K562 (cell line): ENCODE results near the gene FLT1. TPM values are rescaled to one million over a fixed set of nuclear protein-coding genes. Genes with fewer than 3 reads are reported as not detected.

ENCODE experiments used
- ATAC-seq: fragments of 200-7000 bp; cut with Tn5 transposase; 3 replicates; pipeline ENCODE4 v1.9.1; 2020; ENCODE audit warnings: moderate library complexity
- BruUV-seq: library from RNA; stranded (reverse); fragments of 400-500 nt; replicated peaks from 2 replicates; lab custom pipeline; 2021; lab: Mats Ljungman, UMichigan
- CTCF ChIA-PET: fragments of 300-600 bp; formaldehyde crosslinking; extraction: SDS; loops from one replicate; lab custom pipeline; 2021; ENCODE audit warnings: low intra/inter-chr PET ratio; lab: Yijun Ruan, JAX
- POLR2A ChIA-PET: fragments of 300-600, 350-650 bp; sonication (Branson Sonifier 250); formaldehyde crosslinking; extraction: SDS; loops from one replicate; lab custom pipeline; 2021; ENCODE audit warnings: antibody characterized with exemption, inconsistent platforms; lab: Yijun Ruan, JAX
- DNase-seq, 4 experiments: peaks; one replicate each; pipeline versions ENCODE4 v3.0.0 to v3.0.0-alpha.2; 2011 to 2018; ENCODE audit warnings: low spot score in 3 of 4, mixed read lengths in 3 of 4; ENCODE audit errors: extremely low read depth in 1 of 4
- FAIRE-seq: peaks from 2 replicates; lab custom pipeline; 2011; peaks lifted over from hg19 to GRCh38; lab: Jason Lieb, UNC
- H2AFZ ChIP-seq: 2 replicates; pipeline ENCODE4 v1.6.0; 2011; ENCODE audit warnings: low read depth, low read length, control low read depth, inconsistent platforms
- H3K27ac ChIP-seq: fragments of 200-600 bp; 3 replicates; pipeline ENCODE4 v1.8.0; 2011; ENCODE audit warnings: low read depth, mild to moderate bottlenecking, control low read depth, inconsistent platforms, low read length, moderate library complexity, mixed read lengths; ENCODE audit errors: extremely low read depth
- H3K27me3 ChIP-seq, 2 experiments: fragments of 300-600 bp in 1 of 2; 2 replicates in 1 of 2; 3 replicates in 1 of 2; pipeline versions ENCODE4 v1.6.0 to v1.8.0; 2011; ENCODE audit warnings: inconsistent platforms in 2 of 2, low read length in 2 of 2, mild to moderate bottlenecking in 1 of 2, mixed read lengths in 1 of 2, moderate library complexity in 1 of 2; ENCODE audit not compliant: control insufficient read depth in 2 of 2, insufficient read depth in 2 of 2
- H3K36me3 ChIP-seq: fragments of 300-600 bp; 3 replicates; pipeline ENCODE4 v1.8.0; 2011; ENCODE audit warnings: mild to moderate bottlenecking, low read length, inconsistent platforms; ENCODE audit not compliant: control insufficient read depth, insufficient read depth
- H3K4me1 ChIP-seq, 2 experiments: fragments of 200-600 bp in 1 of 2; replicated peaks in 1 of 2; 2 replicates in 1 of 2; 3 replicates in 1 of 2; pipeline versions ENCODE4 v1.5.1 to v1.8.0; 2011; ENCODE audit warnings: inconsistent platforms in 2 of 2, low read length in 2 of 2, mild to moderate bottlenecking in 1 of 2, mixed read lengths in 1 of 2, moderate library complexity in 1 of 2; ENCODE audit not compliant: control insufficient read depth in 2 of 2, insufficient read depth in 2 of 2
- H3K4me2 ChIP-seq: 2 replicates; pipeline ENCODE4 v1.6.1; 2011; ENCODE audit warnings: low read length, control low read depth, inconsistent platforms, mixed read lengths; ENCODE audit not compliant: insufficient read depth
- H3K4me3 ChIP-seq: fragments of 200-600 bp; sonication (generic), shearing (Covaris generic); 2 replicates; pipeline ENCODE4 v1.5.1; 2016; ENCODE audit warnings: control low read depth, inconsistent platforms
- H3K79me2 ChIP-seq: fragments of 200-600 bp; 3 replicates; pipeline ENCODE4 v1.8.0; 2011; ENCODE audit warnings: low read length, inconsistent platforms; ENCODE audit not compliant: control insufficient read depth, insufficient read depth
- H3K9ac ChIP-seq, 2 experiments: 2 replicates each; pipeline versions ENCODE4 v1.6.0 to v1.6.1; 2011; ENCODE audit warnings: low read depth in 2 of 2, low read length in 2 of 2, control low read depth in 1 of 2, inconsistent platforms in 1 of 2, mild to moderate bottlenecking in 1 of 2, mixed read lengths in 1 of 2; ENCODE audit not compliant: insufficient read depth in 1 of 2
- H3K9me1 ChIP-seq: one replicate; pipeline ENCODE4 v1.6.0; 2011; ENCODE audit warnings: inconsistent platforms, mild to moderate bottlenecking, low read length, moderate library complexity; ENCODE audit not compliant: control insufficient read depth, insufficient read depth
- H3K9me3 ChIP-seq: replicated peaks from 2 replicates; pipeline ENCODE4 v1.5.1; 2011; ENCODE audit warnings: low read depth, low read length, inconsistent platforms; ENCODE audit not compliant: control insufficient read depth, insufficient read depth
- H4K20me1 ChIP-seq: replicated peaks from 2 replicates; pipeline ENCODE4 v1.6.1; 2011; ENCODE audit warnings: low read length, inconsistent platforms, mixed read lengths; ENCODE audit not compliant: control insufficient read depth, insufficient read depth
- CUX1 ChIP-seq: fragments of 200-800 bp; sonication (Bioruptor generic); IDR thresholded peaks from 2 replicates; pipeline ENCODE4 v1.6.1; 2016; ENCODE audit warnings: missing genetic modification characterization, missing compliant biosample characterization
- PCBP2 ChIP-seq: fragments of 200-400 bp; formaldehyde crosslinking; IDR thresholded peaks from 2 replicates; pipeline ENCODE4 v1.6.1; 2018; ENCODE audit warnings: low read length, low read depth, mild to moderate bottlenecking, moderate library complexity; ENCODE audit not compliant: poor library complexity, severe bottlenecking
- POLR2H ChIP-seq: IDR thresholded peaks from 2 replicates; pipeline ENCODE4 v1.6.1; 2016; ENCODE audit warnings: missing genetic modification characterization, low read depth, mild to moderate bottlenecking, control low read depth, missing compliant biosample characterization, moderate library complexity
- PURB ChIP-seq: sonication (generic); formaldehyde crosslinking; IDR thresholded peaks from 2 replicates; pipeline ENCODE4 v1.9.0; 2021; ENCODE audit warnings: low read depth, mild to moderate bottlenecking, missing genetic modification reagents
- SMARCA4 ChIP-seq: fragments of 450-650 bp; IDR thresholded peaks from 2 replicates; pipeline ENCODE4 v1.6.1; 2016
- TFAM ChIP-seq: fragments of 250-450 bp; sonication (Bioruptor Pico); conservative IDR thresholded peaks from 2 replicates; pipeline ENCODE4 v1.5.0; 2021; ENCODE audit warnings: mild to moderate bottlenecking, moderate library complexity
- XRCC4 ChIP-seq: IDR thresholded peaks from one replicate; pipeline ENCODE4 v1.6.1; 2011; ENCODE audit not compliant: insufficient read depth, insufficient read length; ENCODE audit errors: extremely low read depth
- ZBTB26 ChIP-seq: fragments of 450-650 bp; formaldehyde crosslinking; IDR thresholded peaks from 2 replicates; pipeline ENCODE4 v1.4.0; 2022; ENCODE audit warnings: missing genetic modification characterization
- ZKSCAN3 ChIP-seq: fragments of 250-450 bp; sonication (Bioruptor Pico); IDR thresholded peaks from 2 replicates; pipeline ENCODE4 v1.4.0; 2020
- ZNF197 ChIP-seq: fragments of 200-800 bp; sonication (Bioruptor generic); IDR thresholded peaks from 2 replicates; pipeline ENCODE4 v1.6.1; 2016; ENCODE audit warnings: low read depth, missing genetic modification characterization, missing compliant biosample characterization
- ZNF696 ChIP-seq: fragments of 250-450 bp; sonication (Bioruptor Pico); conservative IDR thresholded peaks from 2 replicates; pipeline ENCODE4 v1.4.0; 2020; ENCODE audit warnings: mild to moderate bottlenecking, moderate library complexity
- WGBS: fragments of 100-300 bp; shearing (Covaris generic); methylation state at CpG from one replicate; pipeline ENCODE4 v1.1.6; 2016; ENCODE audit warnings: low coverage, mixed read lengths; ENCODE audit not compliant: insufficient coverage; ENCODE audit errors: missing lambda C conversion rate; 5-methylcytosine and 5-hydroxymethylcytosine counted together
- in situ Hi-C: fragments of 300-500 bp; cut with MboI; formaldehyde crosslinking; loops from 4 replicates; pipeline ENCODE4 v1.15.0; 2018; ENCODE audit warnings: inconsistent platforms, mixed read lengths
- intact Hi-C: fragments of 100-400 bp; cut with micrococcal nuclease; formaldehyde crosslinking; loops from 2 replicates; pipeline ENCODE4 v1.14.2; 2022
- polyA plus RNA-seq, 8 experiments: library from polyadenylated mRNA; depleted of rRNA in 4 of 8; stranded (reverse) in 5 of 8; unstranded in 3 of 8; fragments of >200 nt; fragmentation: Nextera tagmentation in 2 of 8; fragmentation: Illumina TruSeq in 1 of 8; extraction: Ambion mirVana in 2 of 8; extraction: Trizol in 1 of 8; gene quantifications; 2 replicates each; pipeline versions ENCODE4 v1.2.1 to v1.2.3, GENCODE V29; 2011 to 2014; ENCODE audit warnings: inconsistent platforms in 1 of 8, missing spikeins in 1 of 8
- total RNA-seq, 7 experiments: library from RNA; depleted of rRNA in 6 of 7; stranded (reverse); fragments of >200 nt in 6 of 7; fragmentation: Illumina TruSeq in 2 of 7; extraction: Trizol in 2 of 7; gene quantifications; 2 replicates each; pipeline versions ENCODE4 v1.2.1 to v1.2.3, GENCODE V29; 2011 to 2021; ENCODE audit warnings: low replicate concordance in 1 of 7

FLT1 gene
- total and polyA plus RNA-seq, 9 of the 15 experiments (the other 6 are each of a cell fraction or from before 2014, with no cell fraction given) = 0.01 to 2.0 (median 0.22) TPM

- TF ChIP-seq PURB (no peak), XRCC4 (no peak), CUX1 (no peak)
Measured at GRCh38 chr13:28479005-28479404, 15.9 kb downstream of the FLT1 start (continued).

- FAIRE-seq = no peak
Measured at GRCh38 chr13:28478127-28478526, 16.8 kb downstream of the FLT1 start.

More at GRCh38 chr13:28478127-28478526, 16.8 kb downstream of the FLT1 start:
- BruUV-seq = no TSS peak
- H3K4me1 ChIP-seq = peaks cover 0 to 20% of the 10 kb centered on the region in 2 experiments; a peak in 3 of 5 replicates
- no peaks in the 10 kb centered on the region for H3K9me1 ChIP-seq
- CTCF ChIA-PET = no interaction called here
- no peak for TF ChIP-seq TFAM (CRISPR knock-in tag)
- TF ChIP-seq PCBP2 = no peak
- TF ChIP-seq POLR2H (tag) = no peak
- TF ChIP-seq ZNF197 = no peak
- no peak for TF ChIP-seq SMARCA4
- no peak for TF ChIP-seq ZBTB26 (CRISPR knock-in tag)
- no peak for TF ChIP-seq ZNF696 (CRISPR knock-in tag)
- TF ChIP-seq ZKSCAN3 (CRISPR knock-in tag) = no peak
- no peak overlapping the region for H3K4me3 ChIP-seq
- intact Hi-C loops (no loop called here), in situ Hi-C loops (no loop called here)
- no peaks in the 10 kb centered on the region for H3K36me3 ChIP-seq
- no peak overlapping the region for H3K27ac ChIP-seq
- no peaks in the 10 kb centered on the region for H3K79me2 ChIP-seq
- H3K9ac ChIP-seq = no peak overlapping the region
- no peaks in the 10 kb centered on the region for H3K27me3 ChIP-seq
- no peak overlapping the region for H3K4me2 ChIP-seq
- no peak overlapping the region for H2AFZ ChIP-seq
- 56% methylated on average over 3 of the region's 3 CpGs for WGBS
- no peaks in the 10 kb centered on the region for H4K20me1 ChIP-seq
- no peak for DNase-seq
- no peaks in the 10 kb centered on the region for H3K9me3 ChIP-seq
- no peak for ATAC-seq
- POLR2A ChIA-PET = no interaction called here
